SU-DHL-6 (cell line): ENCODE data around the gene MRO.

ENCODE experiments used
- EZH2phosphoT487 ChIP-seq: fragments of 200-600 bp; sonication (generic), shearing (Covaris generic); conservative IDR thresholded peaks from 2 replicates; pipeline ENCODE4 v1.6.1; 2018; ENCODE audit warnings: mild to moderate bottlenecking, antibody characterized with exemption, low read length, moderate library complexity, mixed read lengths
- TF ChIP-seq, protein P1 (sequence below): fragments of 200-600 bp; sonication (generic); IDR thresholded peaks from one replicate; pipeline ENCODE4 v1.5.1; 2017; ENCODE audit warnings: antibody characterized with exemption, mild to moderate bottlenecking, low read length, moderate library complexity; ENCODE audit not compliant: insufficient read depth, poor library complexity, severe bottlenecking

GRCh38 chr18:50848061-50848551 is 28.3 kb upstream of the MRO start:
- TF ChIP-seq, protein P1, sequence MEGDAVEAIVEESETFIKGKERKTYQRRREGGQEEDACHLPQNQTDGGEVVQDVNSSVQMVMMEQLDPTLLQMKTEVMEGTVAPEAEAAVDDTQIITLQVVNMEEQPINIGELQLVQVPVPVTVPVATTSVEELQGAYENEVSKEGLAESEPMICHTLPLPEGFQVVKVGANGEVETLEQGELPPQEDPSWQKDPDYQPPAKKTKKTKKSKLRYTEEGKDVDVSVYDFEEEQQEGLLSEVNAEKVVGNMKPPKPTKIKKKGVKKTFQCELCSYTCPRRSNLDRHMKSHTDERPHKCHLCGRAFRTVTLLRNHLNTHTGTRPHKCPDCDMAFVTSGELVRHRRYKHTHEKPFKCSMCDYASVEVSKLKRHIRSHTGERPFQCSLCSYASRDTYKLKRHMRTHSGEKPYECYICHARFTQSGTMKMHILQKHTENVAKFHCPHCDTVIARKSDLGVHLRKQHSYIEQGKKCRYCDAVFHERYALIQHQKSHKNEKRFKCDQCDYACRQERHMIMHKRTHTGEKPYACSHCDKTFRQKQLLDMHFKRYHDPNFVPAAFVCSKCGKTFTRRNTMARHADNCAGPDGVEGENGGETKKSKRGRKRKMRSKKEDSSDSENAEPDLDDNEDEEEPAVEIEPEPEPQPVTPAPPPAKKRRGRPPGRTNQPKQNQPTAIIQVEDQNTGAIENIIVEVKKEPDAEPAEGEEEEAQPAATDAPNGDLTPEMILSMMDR = no peak
- no peak for TF ChIP-seq EZH2phosphoT487
